Astrocyte (in vitro differentiated cells and primary cell): ENCODE results near the gene MRPS12. TPM values are rescaled to one million over a fixed set of nuclear protein-coding genes. Genes with fewer than 3 reads are reported as not detected.

ENCODE experiments used
- DNase-seq: peaks from one replicate; pipeline ENCODE4 v3.0.0-alpha.2; 2010; ENCODE audit warnings: low read depth
- FAIRE-seq: peaks from 2 replicates; lab custom pipeline; 2011; peaks lifted over from hg19 to GRCh38; lab: Jason Lieb, UNC
- H2AFZ ChIP-seq: 2 replicates; pipeline ENCODE4 v1.6.0; 2012; ENCODE audit warnings: low read depth, low read length, inconsistent platforms
- H3K27ac ChIP-seq: 2 replicates; pipeline ENCODE4 v1.5.1; 2011; ENCODE audit warnings: low read depth, low read length, inconsistent platforms
- H3K27me3 ChIP-seq: 2 replicates; pipeline ENCODE4 v1.6.0; 2011; ENCODE audit warnings: low read length, inconsistent platforms; ENCODE audit not compliant: insufficient read depth
- H3K36me3 ChIP-seq: 2 replicates; pipeline ENCODE4 v1.5.1; 2011; ENCODE audit warnings: low read length, inconsistent platforms; ENCODE audit not compliant: insufficient read depth
- H3K4me1 ChIP-seq: 2 replicates; pipeline ENCODE4 v1.5.1; 2011; ENCODE audit warnings: low read length, inconsistent platforms; ENCODE audit not compliant: insufficient read depth
- H3K4me2 ChIP-seq: 2 replicates; pipeline ENCODE4 v1.6.0; 2012; ENCODE audit warnings: low read length, inconsistent platforms
- H3K4me3 ChIP-seq: 2 replicates; pipeline ENCODE4 v1.5.1; 2011; ENCODE audit warnings: low read depth, mild to moderate bottlenecking, low read length, inconsistent platforms; ENCODE audit not compliant: insufficient read depth
- H3K79me2 ChIP-seq: 2 replicates; pipeline ENCODE4 v1.6.0; 2012; ENCODE audit warnings: mild to moderate bottlenecking, low read length, inconsistent platforms; ENCODE audit not compliant: insufficient read depth
- H3K9ac ChIP-seq: 2 replicates; pipeline ENCODE4 v1.6.0; 2012; ENCODE audit warnings: mild to moderate bottlenecking, low read length, inconsistent platforms
- H3K9me3 ChIP-seq: 2 replicates; pipeline ENCODE4 v1.5.1; 2012; ENCODE audit warnings: low read depth, mild to moderate bottlenecking, low read length, inconsistent platforms; ENCODE audit not compliant: insufficient read depth
- H4K20me1 ChIP-seq: 2 replicates; pipeline ENCODE4 v1.6.0; 2012; ENCODE audit warnings: low read length, inconsistent platforms; ENCODE audit not compliant: insufficient read depth
- H3K27ac Mint-ChIP-seq: one replicate; pipeline ENCODE4 v1.8.0; 2021; ENCODE audit warnings: mild to moderate bottlenecking, mixed read lengths; ENCODE audit not compliant: unreplicated experiment
- H3K27me3 Mint-ChIP-seq: one replicate; pipeline ENCODE4 v1.8.0; 2021; ENCODE audit warnings: low read depth, mixed read lengths; ENCODE audit not compliant: unreplicated experiment
- H3K36me3 Mint-ChIP-seq: one replicate; pipeline ENCODE4 v1.8.0; 2021; ENCODE audit warnings: low read depth, mixed read lengths; ENCODE audit not compliant: unreplicated experiment
- H3K4me1 Mint-ChIP-seq: one replicate; pipeline ENCODE4 v1.8.0; 2021; ENCODE audit warnings: low read depth, mixed read lengths; ENCODE audit not compliant: unreplicated experiment
- H3K4me3 Mint-ChIP-seq: one replicate; pipeline ENCODE4 v1.8.0; 2021; ENCODE audit warnings: mild to moderate bottlenecking, moderate library complexity, mixed read lengths; ENCODE audit not compliant: unreplicated experiment
- H3K9me3 Mint-ChIP-seq: one replicate; pipeline ENCODE4 v1.8.0; 2021; ENCODE audit warnings: mild to moderate bottlenecking, mixed read lengths; ENCODE audit not compliant: unreplicated experiment
- EZH2 ChIP-seq: IDR thresholded peaks from 2 replicates; pipeline ENCODE4 v1.6.1; 2012; ENCODE audit warnings: mild to moderate bottlenecking, low read length, inconsistent platforms; ENCODE audit not compliant: insufficient read depth
- total RNA-seq: library from RNA; stranded (reverse); gene quantifications from 2 replicates; pipeline ENCODE4 v1.2.1, GENCODE V29; 2021
- TF ChIP-seq, protein P1 (sequence below): IDR thresholded peaks from 2 replicates; pipeline ENCODE4 v1.5.1; 2011; ENCODE audit warnings: low read depth, mild to moderate bottlenecking, inconsistent platforms, low read length, moderate library complexity; ENCODE audit not compliant: insufficient read depth

Gene MRPS12
- total RNA-seq, 1 donor from 2014 or later, result 59.5 TPM

DNA sequence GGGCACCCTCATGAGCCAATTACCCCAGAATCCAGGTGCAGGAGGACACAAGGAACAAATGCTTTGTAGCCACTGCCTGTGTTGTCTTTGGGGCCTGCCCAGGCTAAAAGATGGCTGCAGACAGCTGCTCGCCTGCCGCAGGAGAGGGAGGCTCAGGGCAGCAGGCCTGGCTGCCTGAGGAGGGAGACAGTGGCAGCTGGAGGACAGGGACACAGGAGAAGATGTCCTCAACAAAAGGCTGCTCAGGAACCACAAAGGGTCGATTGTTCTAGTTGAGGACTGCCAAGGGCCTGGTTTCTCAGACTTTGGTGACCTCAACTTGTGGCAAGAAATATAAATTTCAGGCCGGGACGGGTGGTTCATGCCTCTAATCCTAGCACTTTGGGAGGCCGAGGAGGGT, 39.0 kb upstream of the MRPS12 start:
- no peaks in the 10 kb centered on the region for H3K9me3 Mint-ChIP-seq
- H3K36me3 Mint-ChIP-seq, result peaks cover 3% of the 10 kb centered on the region

GRCh38 chr19:38892841-38893240, 37.9 kb upstream of the MRPS12 start:
- no peaks in the 10 kb centered on the region for H3K4me1 ChIP-seq
- H2AFZ ChIP-seq, result no peak overlapping the region
- FAIRE-seq (no peak), DNase-seq (no peak)
- H3K4me3 ChIP-seq, result no peak overlapping the region
- Mint-ChIP-seq H3K4me1 (no peaks in the 10 kb centered on the region), H3K36me3 (peaks cover 3% of the 10 kb centered on the region), H3K27me3 (no peaks in the 10 kb centered on the region), H3K4me3 (no peak overlapping the region), H3K9me3 (no peaks in the 10 kb centered on the region), H3K27ac (no peak overlapping the region)
- peaks cover 5% of the 10 kb centered on the region for H3K79me2 ChIP-seq
- H3K27me3 ChIP-seq, result no peaks in the 10 kb centered on the region
- TF ChIP-seq EZH2, result no peak
- TF ChIP-seq, protein P1, sequence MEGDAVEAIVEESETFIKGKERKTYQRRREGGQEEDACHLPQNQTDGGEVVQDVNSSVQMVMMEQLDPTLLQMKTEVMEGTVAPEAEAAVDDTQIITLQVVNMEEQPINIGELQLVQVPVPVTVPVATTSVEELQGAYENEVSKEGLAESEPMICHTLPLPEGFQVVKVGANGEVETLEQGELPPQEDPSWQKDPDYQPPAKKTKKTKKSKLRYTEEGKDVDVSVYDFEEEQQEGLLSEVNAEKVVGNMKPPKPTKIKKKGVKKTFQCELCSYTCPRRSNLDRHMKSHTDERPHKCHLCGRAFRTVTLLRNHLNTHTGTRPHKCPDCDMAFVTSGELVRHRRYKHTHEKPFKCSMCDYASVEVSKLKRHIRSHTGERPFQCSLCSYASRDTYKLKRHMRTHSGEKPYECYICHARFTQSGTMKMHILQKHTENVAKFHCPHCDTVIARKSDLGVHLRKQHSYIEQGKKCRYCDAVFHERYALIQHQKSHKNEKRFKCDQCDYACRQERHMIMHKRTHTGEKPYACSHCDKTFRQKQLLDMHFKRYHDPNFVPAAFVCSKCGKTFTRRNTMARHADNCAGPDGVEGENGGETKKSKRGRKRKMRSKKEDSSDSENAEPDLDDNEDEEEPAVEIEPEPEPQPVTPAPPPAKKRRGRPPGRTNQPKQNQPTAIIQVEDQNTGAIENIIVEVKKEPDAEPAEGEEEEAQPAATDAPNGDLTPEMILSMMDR, result no peak
- no peak overlapping the region for H3K9ac ChIP-seq
- H3K27ac ChIP-seq, result no peak overlapping the region
- no peaks in the 10 kb centered on the region for H4K20me1 ChIP-seq
- H3K9me3 ChIP-seq, result no peaks in the 10 kb centered on the region
- H3K4me2 ChIP-seq, result no peak overlapping the region
- peaks cover 7% of the 10 kb centered on the region for H3K36me3 ChIP-seq

More for the DNA sequence above, 39.0 kb upstream of the MRPS12 start:
- Histone ChIP-seq H3K9me3 (no peaks in the 10 kb centered on the region), H3K27me3 (no peaks in the 10 kb centered on the region), H3K79me2 (peaks cover 1% of the 10 kb centered on the region), H3K27ac (no peak overlapping the region), H3K4me1 (no peaks in the 10 kb centered on the region), H2AFZ (no peak overlapping the region), H3K36me3 (peaks cover 7% of the 10 kb centered on the region), H3K4me3 (no peak overlapping the region), H3K9ac (no peak overlapping the region), H4K20me1 (no peaks in the 10 kb centered on the region), H3K4me2 (no peak overlapping the region)
- FAIRE-seq (no peak), DNase-seq (no peak)
- H3K27me3 Mint-ChIP-seq, result no peaks in the 10 kb centered on the region
- no peaks in the 10 kb centered on the region for H3K4me1 Mint-ChIP-seq
- TF ChIP-seq, protein P1, result no peak
- TF ChIP-seq EZH2, result no peak
- no peak overlapping the region for H3K4me3 Mint-ChIP-seq
- H3K27ac Mint-ChIP-seq, result no peak overlapping the region

DNA sequence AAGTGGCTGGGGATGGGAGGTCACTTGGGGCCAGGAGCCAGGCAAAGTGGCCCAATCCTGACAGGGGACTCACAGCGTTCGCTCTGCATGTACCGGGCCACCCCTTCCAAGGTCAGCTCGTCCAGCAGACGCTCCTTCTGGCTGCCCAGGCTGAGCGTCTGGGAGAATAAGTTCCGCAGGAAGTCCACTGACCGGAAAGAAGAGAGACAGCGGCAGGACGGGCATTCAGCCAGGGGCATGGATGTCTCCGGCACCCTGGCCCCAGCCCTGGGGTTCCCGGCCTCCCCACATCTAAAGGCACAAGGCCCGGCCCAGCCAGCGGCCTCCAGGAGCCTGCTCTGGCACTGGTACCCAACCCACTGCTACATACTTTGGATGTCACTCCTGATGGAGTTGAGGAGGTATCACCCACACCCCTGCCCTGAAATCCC, 37.4 kb upstream of the MRPS12 start:
- H2AFZ ChIP-seq, result no peak overlapping the region
- no peak overlapping the region for H3K27ac ChIP-seq
- Mint-ChIP-seq H3K4me1 (no peaks in the 10 kb centered on the region), H3K27ac (no peak overlapping the region), H3K27me3 (no peaks in the 10 kb centered on the region), H3K4me3 (no peak overlapping the region), H3K36me3 (peaks cover 3% of the 10 kb centered on the region), H3K9me3 (no peaks in the 10 kb centered on the region)
- FAIRE-seq, result no peak
- no peak overlapping the region for H3K9ac ChIP-seq
- no peaks in the 10 kb centered on the region for H3K9me3 ChIP-seq
- no peak overlapping the region for H3K4me3 ChIP-seq
- TF ChIP-seq, protein P1, result no peak
- TF ChIP-seq EZH2, result no peak
- H3K27me3 ChIP-seq, result no peaks in the 10 kb centered on the region
- DNase-seq, result no peak
- peaks cover 5% of the 10 kb centered on the region for H3K79me2 ChIP-seq
- no peaks in the 10 kb centered on the region for H3K4me1 ChIP-seq
- no peak overlapping the region for H3K4me2 ChIP-seq
- peaks cover 6% of the 10 kb centered on the region for H3K36me3 ChIP-seq
- H4K20me1 ChIP-seq, result peaks cover 5% of the 10 kb centered on the region
